ENCODE measurements around the gene DGKQ.

Gene DGKQ

DNA sequence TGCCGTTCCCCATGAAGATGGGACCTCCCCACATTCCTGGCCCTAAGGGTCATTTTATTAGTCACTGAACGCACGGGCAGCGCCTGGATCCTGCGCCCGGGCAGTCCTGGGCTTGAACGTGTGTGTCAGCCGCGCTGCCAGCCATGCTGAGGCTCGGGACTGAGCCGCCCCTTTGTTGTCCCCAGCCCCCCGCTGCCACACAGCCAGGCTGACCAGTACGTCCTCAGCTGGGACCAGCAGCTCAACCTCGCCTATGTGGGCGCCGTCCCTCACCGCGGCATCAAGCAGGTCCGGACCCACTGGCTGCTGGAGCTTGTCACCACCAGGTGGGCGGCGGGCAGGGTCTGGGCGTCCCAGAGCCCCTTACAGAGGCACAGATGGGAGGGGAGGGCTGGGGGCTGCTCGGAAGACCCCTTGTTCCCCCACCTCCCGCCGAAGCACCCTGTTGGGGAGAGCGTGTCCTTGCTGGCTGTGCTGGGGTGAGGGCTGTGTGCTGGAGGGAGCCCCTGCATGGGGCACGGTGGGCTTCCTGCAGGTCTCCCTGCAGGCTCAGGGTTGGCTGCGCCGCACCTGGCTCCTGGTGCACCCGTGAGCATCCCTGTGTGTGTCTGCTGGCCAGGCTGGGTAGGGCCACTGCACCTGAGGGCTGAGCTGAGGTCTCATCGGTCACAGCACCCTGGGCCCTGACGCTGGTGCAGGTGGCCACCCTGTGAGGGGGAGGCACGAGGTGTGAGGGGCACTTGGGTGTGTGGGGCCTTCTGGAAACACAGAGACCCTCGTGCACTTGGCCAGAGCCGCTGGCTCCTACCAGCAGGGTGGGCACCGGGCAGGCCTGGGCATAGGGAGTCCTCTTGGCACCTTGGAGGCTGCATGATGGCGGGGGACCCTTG lies 14.5 kb upstream of the DGKQ start:
- Histone ChIP-seq H3K4me3 (replicated peaks; ENCODE audit: insufficient read depth, low read length) (peak overlapping the region; percentile 48), H3K27me3 (ENCODE audit: insufficient read depth, poor library complexity, severe bottlenecking) (no peaks in the 10 kb centered on the region), H3K27ac (replicated peaks) (no peak overlapping the region)
- DNase-seq (ENCODE audit: low read depth in 1 of 2, low spot score in 1 of 2): no peak
- TF ChIP-seq, protein P1, sequence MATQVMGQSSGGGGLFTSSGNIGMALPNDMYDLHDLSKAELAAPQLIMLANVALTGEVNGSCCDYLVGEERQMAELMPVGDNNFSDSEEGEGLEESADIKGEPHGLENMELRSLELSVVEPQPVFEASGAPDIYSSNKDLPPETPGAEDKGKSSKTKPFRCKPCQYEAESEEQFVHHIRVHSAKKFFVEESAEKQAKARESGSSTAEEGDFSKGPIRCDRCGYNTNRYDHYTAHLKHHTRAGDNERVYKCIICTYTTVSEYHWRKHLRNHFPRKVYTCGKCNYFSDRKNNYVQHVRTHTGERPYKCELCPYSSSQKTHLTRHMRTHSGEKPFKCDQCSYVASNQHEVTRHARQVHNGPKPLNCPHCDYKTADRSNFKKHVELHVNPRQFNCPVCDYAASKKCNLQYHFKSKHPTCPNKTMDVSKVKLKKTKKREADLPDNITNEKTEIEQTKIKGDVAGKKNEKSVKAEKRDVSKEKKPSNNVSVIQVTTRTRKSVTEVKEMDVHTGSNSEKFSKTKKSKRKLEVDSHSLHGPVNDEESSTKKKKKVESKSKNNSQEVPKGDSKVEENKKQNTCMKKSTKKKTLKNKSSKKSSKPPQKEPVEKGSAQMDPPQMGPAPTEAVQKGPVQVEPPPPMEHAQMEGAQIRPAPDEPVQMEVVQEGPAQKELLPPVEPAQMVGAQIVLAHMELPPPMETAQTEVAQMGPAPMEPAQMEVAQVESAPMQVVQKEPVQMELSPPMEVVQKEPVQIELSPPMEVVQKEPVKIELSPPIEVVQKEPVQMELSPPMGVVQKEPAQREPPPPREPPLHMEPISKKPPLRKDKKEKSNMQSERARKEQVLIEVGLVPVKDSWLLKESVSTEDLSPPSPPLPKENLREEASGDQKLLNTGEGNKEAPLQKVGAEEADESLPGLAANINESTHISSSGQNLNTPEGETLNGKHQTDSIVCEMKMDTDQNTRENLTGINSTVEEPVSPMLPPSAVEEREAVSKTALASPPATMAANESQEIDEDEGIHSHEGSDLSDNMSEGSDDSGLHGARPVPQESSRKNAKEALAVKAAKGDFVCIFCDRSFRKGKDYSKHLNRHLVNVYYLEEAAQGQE (IDR thresholded peaks at IDR 0.05; ENCODE audit: insufficient replicate concordance, low read depth): no peak
- TF ChIP-seq POLR2AphosphoS5 (IDR thresholded peaks at IDR 0.05; ENCODE audit: low read depth): no peak
- TF ChIP-seq, protein P2, sequence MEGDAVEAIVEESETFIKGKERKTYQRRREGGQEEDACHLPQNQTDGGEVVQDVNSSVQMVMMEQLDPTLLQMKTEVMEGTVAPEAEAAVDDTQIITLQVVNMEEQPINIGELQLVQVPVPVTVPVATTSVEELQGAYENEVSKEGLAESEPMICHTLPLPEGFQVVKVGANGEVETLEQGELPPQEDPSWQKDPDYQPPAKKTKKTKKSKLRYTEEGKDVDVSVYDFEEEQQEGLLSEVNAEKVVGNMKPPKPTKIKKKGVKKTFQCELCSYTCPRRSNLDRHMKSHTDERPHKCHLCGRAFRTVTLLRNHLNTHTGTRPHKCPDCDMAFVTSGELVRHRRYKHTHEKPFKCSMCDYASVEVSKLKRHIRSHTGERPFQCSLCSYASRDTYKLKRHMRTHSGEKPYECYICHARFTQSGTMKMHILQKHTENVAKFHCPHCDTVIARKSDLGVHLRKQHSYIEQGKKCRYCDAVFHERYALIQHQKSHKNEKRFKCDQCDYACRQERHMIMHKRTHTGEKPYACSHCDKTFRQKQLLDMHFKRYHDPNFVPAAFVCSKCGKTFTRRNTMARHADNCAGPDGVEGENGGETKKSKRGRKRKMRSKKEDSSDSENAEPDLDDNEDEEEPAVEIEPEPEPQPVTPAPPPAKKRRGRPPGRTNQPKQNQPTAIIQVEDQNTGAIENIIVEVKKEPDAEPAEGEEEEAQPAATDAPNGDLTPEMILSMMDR (IDR thresholded peaks at IDR 0.05; ENCODE audit: insufficient read depth, low read length): no peak
- no peak for TF ChIP-seq SPI1 (IDR thresholded peaks at IDR 0.05; ENCODE audit: borderline replicate concordance, low read depth)
- no peak for TF ChIP-seq GABPA (IDR thresholded peaks at IDR 0.05; ENCODE audit: low read depth)

DNA sequence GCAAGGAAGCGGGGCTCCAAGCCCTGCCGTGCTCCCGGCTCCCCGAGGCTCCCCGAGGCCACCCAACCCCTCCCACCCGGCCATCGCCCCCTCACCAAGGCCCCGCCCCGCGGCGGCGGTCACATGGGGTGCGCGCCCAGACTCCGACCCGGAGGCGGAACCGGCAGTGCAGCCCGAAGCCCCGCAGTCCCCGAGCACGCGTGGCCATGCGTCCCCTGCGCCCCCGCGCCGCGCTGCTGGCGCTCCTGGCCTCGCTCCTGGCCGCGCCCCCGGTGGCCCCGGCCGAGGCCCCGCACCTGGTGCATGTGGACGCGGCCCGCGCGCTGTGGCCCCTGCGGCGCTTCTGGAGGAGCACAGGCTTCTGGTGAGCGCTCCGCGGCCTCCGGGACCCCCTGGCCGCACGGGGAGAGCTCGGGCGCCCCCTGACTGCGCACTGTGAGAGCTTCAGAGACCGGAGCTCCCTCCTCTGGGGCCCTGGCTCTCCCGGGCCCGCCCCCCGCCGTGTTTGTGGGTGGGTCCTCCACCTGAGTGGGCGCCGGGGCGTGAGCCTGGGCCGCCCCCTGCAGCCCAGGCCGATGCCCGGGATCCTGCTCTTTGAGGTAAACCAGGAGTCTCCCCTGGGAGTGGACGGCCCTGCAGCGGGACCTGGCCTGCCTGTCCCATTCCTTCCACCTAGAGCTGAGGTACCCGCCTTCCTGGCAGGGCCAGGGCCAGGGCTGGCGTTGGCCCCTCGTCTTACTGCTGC lies 13.7 kb upstream of the DGKQ start, which contains the start of gene IDUA:
IDUA (plus strand) TSS at position 166 of the 745 bp plus-strand sequence; CDS start at position 207, 41 bp downstream.
- Histone ChIP-seq H3K27ac (replicated peaks) (peak within 1 kb of the TSS; percentile 39), H3K4me3 (replicated peaks; ENCODE audit: insufficient read depth, low read length) (peak within 1 kb of the TSS; percentile 48), H3K27me3 (ENCODE audit: insufficient read depth, poor library complexity, severe bottlenecking) (no peaks in the 10 kb centered on the region)
- peak; percentile 65 to 71 for DNase-seq (ENCODE audit: low read depth in 1 of 2, low spot score in 1 of 2)
- TF ChIP-seq POLR2AphosphoS5 (IDR thresholded peaks at IDR 0.05; ENCODE audit: low read depth): peak; percentile 35; the same call in 1 of the 2 replicates
- TF ChIP-seq GABPA (IDR thresholded peaks at IDR 0.05; ENCODE audit: low read depth): no peak

DNA sequence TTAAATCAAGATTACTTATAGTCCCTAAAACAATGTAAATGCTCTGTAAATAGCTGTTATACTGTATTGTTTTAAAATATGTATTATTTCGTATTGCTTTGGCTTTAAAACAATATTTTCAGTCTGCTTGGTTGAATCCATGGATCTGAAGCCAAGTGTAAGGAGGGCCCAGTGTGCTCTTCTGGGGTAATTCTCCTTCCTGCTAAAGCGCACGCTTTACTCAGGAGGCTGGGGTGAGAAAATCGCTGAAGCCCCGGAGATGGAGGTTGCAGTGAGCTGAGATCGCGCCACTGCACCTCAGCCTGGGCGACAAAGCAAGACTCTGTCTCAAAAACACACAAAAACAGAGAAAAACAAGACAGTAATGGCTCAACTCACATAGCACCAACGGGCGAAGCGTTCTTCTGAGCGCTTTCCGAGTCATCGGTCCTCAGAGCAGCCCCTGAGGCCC lies 13.1 kb upstream of the DGKQ start:
- Histone ChIP-seq H3K27me3 (ENCODE audit: insufficient read depth, poor library complexity, severe bottlenecking) (no peaks in the 10 kb centered on the region), H3K27ac (replicated peaks) (peak overlapping the region; percentile 39), H3K4me3 (replicated peaks; ENCODE audit: insufficient read depth, low read length) (peak overlapping the region; percentile 48)
- no peak for TF ChIP-seq POLR2AphosphoS5 (IDR thresholded peaks at IDR 0.05; ENCODE audit: low read depth)
- TF ChIP-seq, protein P1 (IDR thresholded peaks at IDR 0.05; ENCODE audit: insufficient replicate concordance, low read depth): no peak
- no peak for TF ChIP-seq GABPA (IDR thresholded peaks at IDR 0.05; ENCODE audit: low read depth)
- TF ChIP-seq, protein P2 (IDR thresholded peaks at IDR 0.05; ENCODE audit: insufficient read depth, low read length): no peak
- TF ChIP-seq SPI1 (IDR thresholded peaks at IDR 0.05; ENCODE audit: borderline replicate concordance, low read depth): no peak
- no peak for DNase-seq (ENCODE audit: low read depth in 1 of 2, low spot score in 1 of 2)

All from HL-60 (cell line).